A549 (cell line): ENCODE measurements around the gene METTL18. TPM values are rescaled to one million over a fixed set of nuclear protein-coding genes. Genes with fewer than 3 reads are reported as not detected.

ENCODE experiments used
- ATAC-seq, 2 experiments: fragments of 200-7000 bp in 1 of 2; fragments of >200 bp in 1 of 2; cut with Nextera tagmentation in 1 of 2; cut with Tn5 transposase in 1 of 2; 3 replicates each; pipeline versions ENCODE4 v1.8.0 to v1.9.1; 2018 to 2020; ENCODE audit warnings: mild to moderate bottlenecking in 1 of 2, moderate library complexity in 1 of 2
- CTCF ChIA-PET: fragments of 300-600 bp; sonication (Branson Sonifier 250); formaldehyde crosslinking; extraction: SDS; loops from one replicate; lab custom pipeline; 2021; ENCODE audit warnings: antibody characterized with exemption, inconsistent platforms; lab: Yijun Ruan, JAX
- POLR2A ChIA-PET: fragments of 350-600 bp; formaldehyde crosslinking; extraction: SDS; loops from one replicate; lab custom pipeline; 2021; ENCODE audit warnings: antibody characterized with exemption, inconsistent platforms; lab: Yijun Ruan, JAX
- DNase-seq, 2 experiments: peaks; one replicate each; pipeline versions ENCODE4 v3.0.0 to v3.0.0-alpha.2; 2011 to 2016; ENCODE audit warnings: low read depth in 1 of 2, low spot score in 1 of 2
- FAIRE-seq: peaks from 2 replicates; lab custom pipeline; 2011; peaks lifted over from hg19 to GRCh38; lab: Jason Lieb, UNC
- H3K27ac ChIP-seq, 2 experiments: fragments of >200 bp; sonication (Bioruptor Twin); formaldehyde crosslinking; 3 replicates each; pipeline ENCODE4 v1.5.1; 2016 to 2017
- H3K4me1 ChIP-seq: fragments of >200 bp; sonication (Bioruptor Twin); formaldehyde crosslinking; 3 replicates; pipeline ENCODE4 v1.6.1; 2016
- H3K4me2 ChIP-seq: fragments of >200 bp; sonication (Bioruptor Twin); formaldehyde crosslinking; 3 replicates; pipeline ENCODE4 v1.6.1; 2016
- H3K4me3 ChIP-seq: fragments of >200 bp; sonication (Bioruptor Twin); formaldehyde crosslinking; 3 replicates; pipeline ENCODE4 v1.5.1; 2016
- H3K9me3 ChIP-seq: fragments of >200 bp; sonication (Bioruptor Twin); formaldehyde crosslinking; 3 replicates; pipeline ENCODE4 v1.6.1; 2016
- ATOH8 ChIP-seq: fragments of 250-450 bp; sonication (Bioruptor Pico); IDR thresholded peaks from 2 replicates; pipeline ENCODE4 v1.5.0; 2020; ENCODE audit warnings: low read depth, mild to moderate bottlenecking, moderate library complexity
- CEBPB ChIP-seq, 2 experiments: fragments of >200 bp in 1 of 2; sonication (Bioruptor Twin) in 1 of 2; formaldehyde crosslinking in 1 of 2; IDR thresholded peaks; 2 replicates each; pipeline ENCODE4 v1.6.1; 2012 to 2016
- FOSL2 ChIP-seq, 2 experiments: fragments of 450-650 bp in 1 of 2; fragments of >200 bp in 1 of 2; sonication (Bioruptor Twin) in 1 of 2; formaldehyde crosslinking; IDR thresholded peaks; 2 replicates each; pipeline versions ENCODE4 v1.5.0 to v1.6.1; 2016 to 2020; ENCODE audit warnings: mild to moderate bottlenecking in 1 of 2, moderate library complexity in 1 of 2
- GATA3 ChIP-seq: IDR thresholded peaks from 2 replicates; pipeline ENCODE4 v1.6.1; 2012; ENCODE audit warnings: borderline replicate concordance
- HDAC2 ChIP-seq: fragments of 200-600 bp; sonication (generic); IDR thresholded peaks from 2 replicates; pipeline ENCODE4 v1.6.1; 2016
- KDM1A ChIP-seq: fragments of 200-600 bp; sonication (generic); IDR thresholded peaks from 2 replicates; pipeline ENCODE4 v1.6.1; 2016; ENCODE audit warnings: low read depth, mild to moderate bottlenecking
- MAFK ChIP-seq: fragments of 450-650 bp; IDR thresholded peaks from 2 replicates; pipeline ENCODE4 v1.6.1; 2014; ENCODE audit not compliant: partially characterized antibody
- MYC ChIP-seq: IDR thresholded peaks from 2 replicates; pipeline ENCODE4 v1.6.1; 2012; ENCODE audit warnings: mild to moderate bottlenecking, inconsistent platforms, low read length, improper control_type of control experiment, borderline replicate concordance
- NFE2L2 ChIP-seq: fragments of 150-350 bp; conservative IDR thresholded peaks from 2 replicates; pipeline ENCODE4 v1.6.1; 2014; ENCODE audit warnings: low read length
- NPAS2 ChIP-seq: fragments of 250-450 bp; sonication (Bioruptor Pico); IDR thresholded peaks from 2 replicates; pipeline ENCODE4 v1.8.0; 2022; ENCODE audit warnings: mild to moderate bottlenecking, moderate library complexity, borderline replicate concordance
- PHF8 ChIP-seq: fragments of 200-600 bp; sonication (generic); IDR thresholded peaks from 2 replicates; pipeline ENCODE4 v1.6.1; 2016; ENCODE audit warnings: low read depth, mild to moderate bottlenecking, antibody characterized with exemption, moderate library complexity, borderline replicate concordance
- RCOR1 ChIP-seq: fragments of 150-350 bp; IDR thresholded peaks from 2 replicates; pipeline ENCODE4 v1.6.1; 2014; ENCODE audit warnings: antibody characterized with exemption, low read length, low read depth
- REST ChIP-seq: fragments of 200-600 bp; sonication (generic); IDR thresholded peaks from 2 replicates; pipeline ENCODE4 v1.6.1; 2016; ENCODE audit warnings: antibody characterized with exemption, mild to moderate bottlenecking, moderate library complexity
- RFX5 ChIP-seq: fragments of 450-650 bp; IDR thresholded peaks from 2 replicates; pipeline ENCODE4 v1.7.1; 2014; ENCODE audit warnings: antibody characterized with exemption, mild to moderate bottlenecking, moderate library complexity
- TFCP2L1 ChIP-seq: fragments of 250-450 bp; sonication (Bioruptor Pico); IDR thresholded peaks from 2 replicates; pipeline ENCODE4 v1.5.0; 2021; ENCODE audit warnings: mild to moderate bottlenecking
- ZFP36 ChIP-seq: fragments of 450-650 bp; IDR thresholded peaks from 2 replicates; pipeline ENCODE4 v1.6.1; 2014; ENCODE audit warnings: borderline replicate concordance; ENCODE audit not compliant: partially characterized antibody
- ZNF302 ChIP-seq: fragments of 250-450 bp; sonication (Bioruptor Pico); IDR thresholded peaks from 2 replicates; pipeline ENCODE4 v1.9.0; 2021; ENCODE audit warnings: inconsistent platforms, mild to moderate bottlenecking, moderate library complexity
- WGBS: methylation state at CpG from one replicate; pipeline ENCODE4 v1.1.6; 2017; ENCODE audit errors: missing lambda C conversion rate; 5-methylcytosine and 5-hydroxymethylcytosine counted together
- polyA plus RNA-seq, 4 experiments: library from polyadenylated mRNA; depleted of rRNA in 3 of 4; stranded (reverse); fragments of >200 nt; fragmentation: RNase III in 1 of 4; extraction: RNeasy Plus Mini Kit Qiagen cat#74134 plus additional on column Dnase treatment in 1 of 4; gene quantifications; 2 replicates in 3 of 4; 3 replicates in 1 of 4; pipeline ENCODE4 v1.2.3, GENCODE V29; 2011 to 2017

The METTL18 gene
- polyA plus RNA-seq, 2 of the 4 experiments (the other 2 are of a cell fraction) = 7.5 to 11.4 TPM

GRCh38 chr1:169750041-169750440, 44.7 kb downstream of the METTL18 start:
- CTCF ChIA-PET = interaction anchor here (0.8 kb wide), 1 partner anchor 12 kb away, joined by 3 read pairs; no protein-coding TSS in a partner anchor
- no peak for FAIRE-seq
- Histone ChIP-seq H3K4me2 (no peak overlapping the region), H3K4me1 (no peaks in the 10 kb centered on the region)
- peak; percentile 64 for TF ChIP-seq MAFK
- no peak for TF ChIP-seq ATOH8 (CRISPR knock-in tag)
- TF ChIP-seq, all 56 proteins: peak for 1
- DNase-seq (no peak), ATAC-seq (no peak)
- no peak overlapping the region for H3K27ac ChIP-seq
- no peaks in the 10 kb centered on the region for H3K9me3 ChIP-seq
- POLR2A ChIA-PET = no interaction called here
- 17% methylated on average over 1 of the region's 1 CpG for WGBS
- no peak overlapping the region for H3K4me3 ChIP-seq

- no peak for ATAC-seq
- CTCF ChIA-PET = interaction anchor here (0.9 kb wide), 1 partner anchor 9 kb away, joined by 3 read pairs; no protein-coding TSS in a partner anchor
- no peak overlapping the region for H3K27ac ChIP-seq
- H3K4me3 ChIP-seq = no peak overlapping the region
- POLR2A ChIA-PET = no interaction called here
- no peak for TF ChIP-seq HDAC2
- TF ChIP-seq MYC = no peak
- no peak for TF ChIP-seq REST
- TF ChIP-seq, all 56 proteins: peak for 0
- 63% methylated on average over 2 of the region's 2 CpGs for WGBS
- Histone ChIP-seq H3K4me1 (no peaks in the 10 kb centered on the region), H3K9me3 (no peaks in the 10 kb centered on the region), H3K4me2 (no peak overlapping the region)
- FAIRE-seq (no peak), DNase-seq (no peak)
These were observed 48.2 kb downstream of the METTL18 start for GRCh38 chr1:169746550-169746949.

GRCh38 chr1:169745015-169745861, 49.5 kb downstream of the METTL18 start:
- no peak for FAIRE-seq
- no peak overlapping the region for H3K27ac ChIP-seq
- no peak for ATAC-seq

More at GRCh38 chr1:169745015-169745861, 49.5 kb downstream of the METTL18 start:
- Histone ChIP-seq H3K4me1 (no peaks in the 10 kb centered on the region), H3K4me3 (no peak overlapping the region), H3K9me3 (no peaks in the 10 kb centered on the region), H3K4me2 (no peak overlapping the region)
- TF ChIP-seq RCOR1 (no peak), NPAS2 (no peak), RFX5 (no peak), CEBPB (IDR thresholded peaks at IDR 0.05) (no peak), PHF8 (no peak), TFCP2L1 (CRISPR knock-in tag) (no peak), GATA3 (no peak), NFE2L2 (no peak), ZFP36 (no peak), ZNF302 (CRISPR knock-in tag) (no peak), MAFK (no peak), FOSL2 (IDR thresholded peaks at IDR 0.05) (no peak), FOSL2 (CRISPR knock-in tag; IDR thresholded peaks at IDR 0.05) (no peak), ATOH8 (CRISPR knock-in tag) (no peak), KDM1A (no peak)
- CTCF ChIA-PET = interaction anchor here (0.9 kb wide), 1 partner anchor 10 kb away, joined by 3 read pairs; no protein-coding TSS in a partner anchor
- DNase-seq = no peak
- POLR2A ChIA-PET = no interaction called here
- 40% methylated on average over 5 of the region's 5 CpGs for WGBS

Other genes with a start within 250 kb of the METTL18 start
- 0.36 and 1.4 TPM in 2 replicates for gene F5, start 208.4 kb downstream of the METTL18 start, polyA plus RNA-seq (2011; rRNA removed)
- gene F5, start 208.4 kb downstream of the METTL18 start, polyA plus RNA-seq (2017; fragmentation: RNase III; extraction: RNeasy Plus Mini Kit Qiagen cat#74134 plus additional on column Dnase treatment) = 0.03 to 0.04 TPM (median 0.04 TPM) in 3 replicates
- gene SELP, start 164.8 kb downstream of the METTL18 start, polyA plus RNA-seq (2011; rRNA removed) = not detected in 2 replicates
- gene SELP, start 164.8 kb downstream of the METTL18 start, polyA plus RNA-seq (2017; fragmentation: RNase III; extraction: RNeasy Plus Mini Kit Qiagen cat#74134 plus additional on column Dnase treatment) = not detected in 3 replicates
- gene SELL, start 83.3 kb downstream of the METTL18 start, polyA plus RNA-seq (2011; rRNA removed) = 0.22 and 0.39 TPM in 2 replicates
- gene SELL, start 83.3 kb downstream of the METTL18 start, polyA plus RNA-seq (2017; fragmentation: RNase III; extraction: RNeasy Plus Mini Kit Qiagen cat#74134 plus additional on column Dnase treatment) = 0.10 to 0.39 TPM (median 0.20 TPM) in 3 replicates
- gene SELE, start 60.8 kb downstream of the METTL18 start, polyA plus RNA-seq (2011; rRNA removed) = not detected in 2 replicates
- gene SELE, start 60.8 kb downstream of the METTL18 start, polyA plus RNA-seq (2017; fragmentation: RNase III; extraction: RNeasy Plus Mini Kit Qiagen cat#74134 plus additional on column Dnase treatment) = not detected in 3 replicates
- 7.3 and 8.1 TPM in 2 replicates for gene SCYL3, start 99.0 kb upstream of the METTL18 start, polyA plus RNA-seq (2011; rRNA removed)
- 2.6 to 3.5 TPM (median 3.2 TPM) in 3 replicates for gene SCYL3, start 99.0 kb upstream of the METTL18 start, polyA plus RNA-seq (2017; fragmentation: RNase III; extraction: RNeasy Plus Mini Kit Qiagen cat#74134 plus additional on column Dnase treatment)